NOMO-1 (cell line): Measurements from ENCODE around the gene MFSD12.
A peak's percentile ranks its signal among the peaks of the same experiment; 100 is the strongest.
"Not testable (repeated sequence)": the region's sequence is repeated elsewhere in the genome, so short reads cannot be mapped to it uniquely, and the experiment has no call there.

Experiments
- DNase-seq, 2 experiments: peaks; one replicate each; lab custom pipeline; 2025; ENCODE audit not compliant: unreplicated experiment in 2 of 2; lab: John Stamatoyannopoulos, UW

The MFSD12 gene

DNA sequence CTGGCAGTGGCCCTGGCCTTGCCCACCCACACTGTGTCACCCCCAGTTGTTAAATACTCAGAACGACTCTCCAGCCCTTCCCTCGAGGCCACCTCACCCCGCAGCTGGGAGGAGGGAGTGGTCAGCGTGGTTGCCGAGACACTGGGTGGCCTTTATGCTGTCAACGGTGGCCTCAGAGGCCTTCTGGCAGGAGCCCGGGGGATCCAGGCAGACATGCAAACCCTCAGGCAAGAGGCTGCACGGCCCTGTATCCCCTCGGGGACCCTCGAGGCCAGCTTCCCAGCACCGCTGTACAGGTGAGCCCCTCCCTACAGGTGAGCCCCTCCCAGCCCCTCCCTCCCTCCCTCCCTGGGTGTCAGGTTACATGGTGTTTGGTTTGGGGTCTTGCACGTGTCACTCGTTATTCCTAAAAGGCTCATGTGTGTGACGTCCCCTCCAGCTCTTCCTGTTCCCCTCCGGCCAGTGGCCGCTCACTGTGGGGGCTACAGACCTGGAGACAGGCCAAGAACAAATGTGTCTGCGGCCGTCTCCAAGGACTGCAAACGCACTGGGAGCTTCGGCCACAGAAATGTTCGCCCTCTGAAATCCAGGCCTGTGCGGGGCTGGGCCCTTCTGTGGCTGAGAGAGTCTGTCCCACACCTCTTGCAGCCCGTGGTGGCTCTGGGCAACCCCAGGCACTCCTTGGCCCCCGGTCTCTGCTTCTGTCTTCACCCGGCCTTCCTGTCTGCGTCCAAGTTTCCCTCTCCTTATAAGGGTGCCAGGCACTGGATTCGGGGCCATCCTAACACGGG is 18.2 kb downstream of the MFSD12 start, which contains the start of gene TEKTIP1:
TEKTIP1 (plus strand) TSS at position 210 of the 791 bp plus-strand sequence; CDS start at position 214, 4 bp downstream.
- DNase-seq: no peak

DNA sequence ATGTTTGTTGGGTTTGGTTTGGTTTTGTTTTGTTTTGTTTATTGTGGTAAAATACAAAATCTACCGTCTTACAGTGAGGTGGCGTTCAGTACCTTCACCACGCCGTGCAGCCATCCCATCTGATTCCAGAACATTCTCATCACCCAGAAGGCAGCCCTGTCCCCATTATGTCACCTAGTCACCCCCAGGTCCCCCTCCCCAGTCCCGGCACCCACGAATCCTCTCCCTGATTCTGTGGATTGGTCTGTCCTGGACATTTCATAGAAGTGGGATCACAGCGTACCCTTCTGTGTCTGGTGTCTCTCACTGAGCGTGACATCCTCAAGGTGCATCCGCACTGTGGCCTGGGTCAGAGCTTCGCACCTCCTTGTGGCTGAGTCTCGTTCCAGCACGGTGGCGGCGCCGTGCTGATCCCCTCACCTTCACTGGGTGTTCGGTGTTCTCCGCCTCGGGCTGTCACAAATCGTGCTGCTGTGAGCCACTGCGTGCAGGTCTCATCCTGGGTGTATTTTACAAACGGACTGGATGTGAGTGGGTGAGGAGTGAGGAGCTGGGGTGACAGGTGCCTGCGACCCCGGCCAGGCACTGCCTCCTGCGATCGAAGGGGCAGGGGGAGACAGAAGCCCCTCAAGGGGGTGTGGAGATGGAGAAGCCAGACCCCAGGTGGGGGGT is 19.0 kb downstream of the MFSD12 start:
- DNase-seq: no peak

DNA sequence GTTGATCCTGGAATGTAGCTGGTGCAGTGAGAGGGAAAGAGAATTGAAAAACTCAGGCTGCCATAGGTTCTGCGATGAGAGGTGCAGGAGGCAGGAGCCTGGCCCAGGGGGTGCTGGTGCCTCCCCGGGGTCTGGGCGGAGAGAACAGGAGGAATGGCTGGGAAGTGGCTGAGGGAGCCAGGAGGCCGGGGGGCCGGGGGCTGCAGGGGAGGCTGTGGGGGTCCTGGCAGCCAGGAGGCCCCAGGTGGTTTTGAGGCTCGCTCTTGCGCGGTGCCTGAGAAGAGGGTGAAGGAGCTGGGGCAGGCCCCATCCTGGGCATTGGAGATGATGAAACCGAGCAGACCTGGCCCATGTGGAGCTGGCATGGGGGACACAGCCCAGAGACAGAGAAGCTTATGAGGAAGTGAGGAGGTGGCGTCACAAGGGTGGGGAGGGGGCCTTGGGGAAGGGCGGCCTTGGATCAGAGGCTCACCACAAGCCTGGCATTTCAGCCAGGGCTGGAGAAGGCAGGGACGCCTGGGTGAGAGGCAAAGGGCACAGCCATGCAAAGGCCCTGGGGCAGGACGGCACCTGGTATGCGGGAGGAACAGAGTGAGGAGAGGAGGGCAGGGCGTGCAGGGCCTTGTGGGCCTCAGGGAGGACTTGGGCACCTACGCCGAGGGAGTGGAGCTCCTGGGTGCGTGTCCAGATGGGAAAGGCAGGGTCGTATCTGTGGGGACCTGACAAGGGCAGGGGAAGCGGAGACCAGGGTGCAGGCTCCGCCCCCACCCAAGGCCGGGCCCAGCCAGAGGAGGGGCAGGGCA is 19.7 kb downstream of the MFSD12 start:
- DNase-seq: peak in 1 of 2 experiments; percentile 2

DNA sequence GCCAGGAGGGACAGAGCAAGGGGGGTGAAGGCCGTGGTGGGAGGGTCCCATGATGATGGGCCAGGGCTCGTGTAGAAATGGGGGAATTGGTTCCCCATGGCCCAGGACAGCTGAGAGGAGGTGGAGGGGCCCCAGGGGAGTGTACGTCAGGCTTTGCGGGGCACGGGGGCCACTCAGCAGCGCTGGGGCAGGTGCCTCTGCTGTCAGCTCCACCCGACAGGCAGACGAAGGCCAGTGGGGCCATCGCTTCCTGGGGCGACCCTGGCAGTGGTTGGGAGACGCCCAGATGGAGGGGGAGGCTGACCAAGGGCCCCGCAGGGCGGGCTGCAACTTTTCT is 20.3 kb downstream of the MFSD12 start:
- DNase-seq: no peak

DNA sequence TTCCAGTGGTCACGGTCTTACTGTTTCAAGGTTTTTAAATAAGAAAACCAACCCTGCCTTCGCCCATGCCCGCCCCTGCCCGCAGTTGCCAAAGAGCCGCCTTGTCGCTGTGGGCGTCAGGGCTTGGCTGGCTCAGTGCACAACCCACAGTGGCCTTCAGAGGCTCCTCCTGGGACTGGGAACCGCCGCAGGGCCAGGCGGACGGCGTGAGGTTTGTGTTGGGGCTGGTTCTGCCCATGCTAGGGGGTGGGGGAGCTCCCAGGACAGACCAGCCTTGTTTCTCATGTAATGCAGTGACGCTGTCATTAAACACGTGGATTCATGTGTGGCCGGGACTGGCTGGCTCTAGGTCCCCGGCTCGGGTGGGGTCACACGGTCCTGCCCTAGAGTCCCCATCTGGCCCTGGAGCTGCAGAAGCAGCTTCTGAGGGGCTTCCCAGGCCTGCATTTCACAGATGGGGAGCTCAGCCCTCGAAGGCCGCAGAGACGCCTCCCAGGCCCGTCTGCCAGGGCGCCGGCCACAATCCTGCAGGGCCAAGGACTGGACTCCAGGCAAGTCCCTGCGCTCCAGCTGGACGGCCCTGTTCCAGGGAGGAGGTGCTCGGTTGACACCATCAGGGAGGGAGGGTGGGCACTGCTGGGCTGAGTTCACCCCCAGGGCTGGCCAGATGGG is 20.8 kb downstream of the MFSD12 start:
- no peak for DNase-seq

DNA sequence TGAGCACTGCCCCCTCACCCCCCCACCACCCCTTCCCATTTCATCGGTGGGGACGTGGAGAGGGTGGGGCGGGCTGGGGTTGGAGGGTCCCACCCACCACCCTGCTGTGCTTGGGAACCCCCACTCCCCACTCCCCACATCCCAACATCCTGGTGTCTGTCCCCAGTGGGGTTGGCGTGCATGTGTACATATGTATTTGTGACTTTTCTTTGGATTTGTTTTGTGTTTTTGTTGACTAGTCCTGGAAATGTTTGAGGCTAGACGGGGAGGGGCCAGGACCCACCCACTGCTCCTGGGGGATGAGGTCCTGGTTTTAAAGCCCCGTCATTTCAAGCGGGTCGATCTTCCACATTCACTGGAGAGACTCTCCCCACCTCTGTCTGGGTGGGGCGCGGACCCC is 21.4 kb downstream of the MFSD12 start:
- no peak for DNase-seq

DNA sequence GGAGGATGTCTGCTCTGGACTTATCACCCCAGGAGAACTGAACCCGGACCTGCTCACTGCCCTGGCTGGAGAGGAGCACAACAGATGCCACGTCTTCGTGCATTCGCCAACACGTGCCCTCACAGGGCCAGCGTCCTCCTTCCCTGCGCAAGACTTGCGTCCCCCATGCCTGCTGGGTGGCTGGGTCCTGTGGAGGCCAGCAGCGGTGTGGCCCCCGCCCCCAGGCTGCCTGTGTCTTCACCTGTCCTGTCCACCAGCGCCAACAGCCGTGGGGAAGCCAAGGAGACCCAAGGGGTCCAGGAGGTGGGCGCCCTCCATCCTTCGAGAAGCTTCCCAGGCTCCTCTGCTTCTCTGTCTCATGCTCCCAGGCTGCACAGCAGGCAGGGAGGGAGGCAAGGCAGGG is 21.8 kb downstream of the MFSD12 start:
- no peak for DNase-seq

DNA sequence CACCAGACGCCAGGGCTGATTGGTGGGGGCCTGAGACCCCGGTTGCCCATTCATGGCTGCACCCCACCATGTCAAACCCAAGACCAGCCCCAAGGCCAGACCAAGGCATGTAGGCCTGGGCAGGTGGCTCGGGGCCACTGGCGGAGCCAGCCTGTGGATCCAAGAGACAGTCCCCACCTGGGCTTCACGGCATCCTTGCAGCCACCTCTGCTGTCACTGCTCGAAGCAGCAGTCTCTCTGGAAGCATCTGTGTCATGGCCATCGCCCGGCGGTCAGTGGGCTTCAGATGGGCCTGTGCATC is 22.2 kb downstream of the MFSD12 start:
- no peak for DNase-seq

DNA sequence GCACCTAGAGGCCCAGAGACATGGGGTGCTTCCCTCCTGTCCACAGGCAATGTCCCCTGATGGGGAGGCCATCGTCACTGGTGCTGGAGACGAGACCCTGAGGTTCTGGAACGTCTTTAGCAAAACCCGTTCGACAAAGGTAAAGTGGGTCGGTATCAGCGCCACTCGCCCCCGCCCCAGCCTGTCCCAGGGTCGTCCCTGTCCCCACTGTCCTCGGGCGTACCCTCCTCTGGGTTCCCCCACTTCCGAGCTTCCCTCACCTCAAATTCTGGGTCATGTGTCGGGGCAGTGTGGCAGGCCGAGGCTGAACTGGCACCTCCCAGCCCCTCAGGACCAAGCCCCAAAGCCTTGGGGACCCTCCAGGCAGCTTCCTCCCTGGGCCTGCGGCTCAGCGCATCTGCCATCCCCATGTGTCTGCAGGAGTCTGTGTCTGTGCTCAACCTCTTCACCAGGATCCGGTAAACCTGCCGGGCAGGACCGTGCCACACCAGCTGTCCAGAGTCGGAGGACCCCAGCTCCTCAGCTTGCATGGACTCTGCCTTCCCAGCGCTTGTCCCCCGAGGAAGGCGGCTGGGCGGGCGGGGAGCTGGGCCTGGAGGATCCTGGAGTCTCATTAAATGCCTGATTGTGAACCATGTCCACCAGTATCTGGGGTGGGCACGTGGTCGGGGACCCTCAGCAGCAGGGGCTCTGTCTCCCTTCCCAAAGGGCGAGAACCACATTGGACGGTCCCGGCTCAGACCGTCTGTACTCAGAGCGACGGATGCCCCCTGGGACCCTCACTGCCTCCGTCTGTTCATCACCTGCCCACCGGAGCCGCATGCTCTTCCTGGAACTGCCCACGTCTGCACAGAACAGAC is 22.8 kb downstream of the MFSD12 start:
- DNase-seq: no peak

DNA sequence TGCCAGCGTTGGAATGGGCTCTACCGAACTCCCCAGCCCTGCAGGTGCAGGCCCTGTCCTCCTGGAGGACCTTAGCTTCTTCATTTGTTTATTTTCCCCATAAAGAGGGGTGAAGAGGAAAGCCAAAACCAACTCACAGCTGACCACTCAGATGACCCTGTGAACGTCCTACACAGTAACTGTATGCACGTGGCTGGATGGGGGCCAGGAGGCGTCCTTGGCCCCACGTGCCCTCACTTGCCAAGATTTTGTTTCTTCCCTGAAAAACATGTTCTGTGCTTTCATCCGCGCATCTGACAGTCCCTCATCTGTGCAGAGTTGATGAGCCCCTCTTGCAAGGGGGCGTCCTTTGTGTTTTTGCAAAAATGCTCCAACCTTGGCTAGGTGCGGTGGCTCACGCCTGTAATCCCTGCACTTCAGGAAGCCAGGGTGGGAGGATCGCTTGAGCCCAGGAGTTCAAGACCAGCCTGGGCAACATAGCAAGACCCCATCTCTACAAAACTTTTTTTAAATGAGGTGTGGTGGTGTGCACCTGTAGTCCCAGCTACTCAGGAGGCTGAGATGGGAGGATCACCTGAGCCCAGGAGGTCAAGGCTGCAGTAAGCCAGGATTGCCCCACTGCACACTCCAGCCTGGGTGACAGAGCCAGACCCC is 23.7 kb downstream of the MFSD12 start:
- no peak for DNase-seq

DNA sequence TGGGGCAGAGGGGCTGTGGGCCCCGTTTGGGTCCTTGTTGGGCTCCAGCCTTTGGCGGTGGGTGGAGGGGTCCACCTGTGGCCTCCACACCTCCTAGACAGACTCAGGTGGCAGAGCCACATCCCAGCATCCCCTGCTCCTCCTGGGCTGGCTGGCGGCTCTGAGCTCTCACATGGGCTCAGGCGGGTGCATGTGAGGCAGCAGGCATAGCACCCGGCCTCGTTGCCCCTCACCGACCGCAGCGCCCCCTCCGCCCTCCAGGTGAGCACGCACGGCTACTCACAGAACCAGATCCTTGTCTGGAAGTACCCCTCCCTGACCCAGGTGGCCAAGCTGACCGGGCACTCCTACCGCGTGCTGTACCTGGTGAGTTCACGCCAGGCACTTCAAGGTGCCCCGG is 24.4 kb downstream of the MFSD12 start:
- DNase-seq: no peak

DNA sequence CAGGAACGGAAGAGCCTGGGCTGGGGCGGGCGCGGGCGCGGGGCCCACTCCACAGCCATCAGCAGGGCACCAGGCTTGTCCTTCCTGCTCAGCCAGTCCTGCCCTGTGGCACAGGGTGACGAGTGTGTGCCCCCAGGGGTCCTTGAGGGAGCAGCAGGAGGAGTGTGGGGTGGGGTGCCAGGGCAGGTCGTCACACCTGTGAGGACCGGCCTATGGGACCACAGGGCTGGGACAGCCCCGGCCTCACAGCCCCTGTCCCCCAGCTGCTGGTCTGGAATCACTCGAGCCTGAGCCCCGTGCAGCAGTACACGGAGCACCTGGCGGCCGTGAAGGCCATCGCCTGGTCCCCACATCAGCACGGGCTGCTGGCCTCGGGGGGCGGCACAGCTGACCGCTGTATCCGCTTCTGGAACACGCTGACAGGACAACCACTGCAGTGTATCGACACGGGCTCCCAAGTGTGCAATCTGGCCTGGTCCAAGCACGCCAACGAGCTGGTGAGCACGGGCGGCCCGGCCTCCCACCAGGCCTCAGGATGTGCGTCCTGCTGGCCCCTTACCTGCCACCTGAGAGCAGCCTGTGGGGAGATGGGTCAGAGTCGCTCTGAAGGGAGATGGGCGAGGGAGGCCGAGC is 25.1 kb downstream of the MFSD12 start:
- no peak for DNase-seq

DNA sequence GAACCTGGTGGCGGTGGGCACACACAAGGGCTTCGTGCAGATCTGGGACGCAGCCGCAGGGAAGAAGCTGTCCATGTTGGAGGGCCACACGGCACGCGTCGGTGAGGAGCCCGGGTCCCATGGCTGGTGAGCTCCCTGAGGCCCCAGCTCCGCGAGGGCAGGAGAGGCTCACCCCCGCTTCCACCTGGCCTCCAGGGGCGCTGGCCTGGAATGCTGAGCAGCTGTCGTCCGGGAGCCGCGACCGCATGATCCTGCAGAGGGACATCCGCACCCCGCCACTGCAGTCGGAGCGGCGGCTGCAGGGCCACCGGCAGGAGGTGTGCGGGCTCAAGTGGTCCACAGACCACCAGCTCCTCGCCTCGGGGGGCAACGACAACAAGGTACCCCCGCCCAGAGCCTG is 25.7 kb downstream of the MFSD12 start:
- no peak for DNase-seq

DNA sequence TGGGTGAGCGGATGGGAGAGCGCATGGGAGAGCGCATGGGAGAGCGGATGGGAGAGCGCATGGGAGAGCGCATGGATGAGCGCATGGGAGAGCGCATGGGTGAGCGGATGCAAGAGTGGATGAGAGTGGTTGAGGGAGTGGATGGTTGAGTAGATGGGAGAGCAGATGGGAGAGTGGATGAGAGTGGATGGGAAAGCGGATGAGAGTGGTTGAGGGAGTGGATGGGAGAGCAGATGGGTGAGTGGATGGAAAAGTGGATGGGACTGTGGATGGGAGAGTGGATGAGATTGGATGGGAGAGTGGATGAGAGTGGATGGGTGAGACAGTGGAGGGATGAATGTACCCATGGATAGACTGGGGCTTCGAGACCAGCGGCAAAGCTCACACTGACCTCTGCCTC is 27.0 kb downstream of the MFSD12 start:
- DNase-seq: no peak

DNA sequence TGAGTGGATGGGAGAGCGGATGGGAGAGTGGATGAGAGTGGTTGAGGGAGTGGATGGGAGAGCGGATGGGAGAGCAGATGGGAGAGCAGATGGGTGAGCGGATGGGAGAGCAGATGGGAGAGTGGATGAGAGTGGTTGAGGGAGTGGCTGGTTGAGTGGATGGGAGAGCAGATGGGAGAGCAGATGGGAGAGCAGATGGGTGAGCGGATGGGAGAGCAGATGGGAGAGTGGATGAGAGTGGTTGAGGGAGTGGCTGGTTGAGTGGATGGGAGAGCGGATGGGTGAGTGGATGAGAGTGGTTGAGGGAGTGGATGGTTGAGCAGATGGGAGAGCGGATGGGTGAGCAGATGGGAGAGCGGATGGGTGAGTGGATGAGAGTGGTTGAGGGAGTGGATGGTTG is 28.1 kb downstream of the MFSD12 start:
- not testable (repeated sequence) for DNase-seq

DNA sequence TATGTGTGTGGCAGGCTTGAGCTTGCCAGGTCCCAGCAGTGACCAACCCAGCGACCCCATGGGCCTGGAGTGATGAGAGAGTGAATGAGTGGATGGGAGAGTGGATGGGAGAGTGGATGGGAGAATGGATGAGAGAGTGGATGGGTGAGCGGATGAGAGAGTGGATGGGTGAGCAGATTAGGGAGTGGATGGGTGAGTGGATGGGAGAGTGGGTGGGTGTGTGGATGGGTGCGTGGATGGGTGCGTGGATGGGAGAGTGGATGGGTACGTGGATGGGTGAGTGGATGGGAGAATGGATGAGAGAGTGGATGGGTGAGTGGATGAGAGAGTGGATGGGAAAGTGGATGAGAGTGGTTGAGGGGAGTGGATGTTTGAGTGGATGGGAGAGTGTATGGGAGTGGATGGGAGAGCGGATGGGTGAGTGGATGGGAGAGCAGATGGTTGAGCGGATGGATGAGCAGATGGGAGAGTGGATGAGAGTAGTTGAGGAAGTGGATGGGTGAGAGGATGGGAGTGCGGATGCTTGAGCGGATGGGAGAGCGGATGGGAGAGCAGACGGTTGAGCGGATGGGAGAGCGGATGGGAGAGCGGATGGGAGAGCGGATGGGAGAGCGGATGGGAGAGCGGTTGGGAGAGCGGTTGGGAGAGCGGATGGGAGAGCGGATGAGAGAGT is 28.7 kb downstream of the MFSD12 start:
- DNase-seq: no peak

DNA sequence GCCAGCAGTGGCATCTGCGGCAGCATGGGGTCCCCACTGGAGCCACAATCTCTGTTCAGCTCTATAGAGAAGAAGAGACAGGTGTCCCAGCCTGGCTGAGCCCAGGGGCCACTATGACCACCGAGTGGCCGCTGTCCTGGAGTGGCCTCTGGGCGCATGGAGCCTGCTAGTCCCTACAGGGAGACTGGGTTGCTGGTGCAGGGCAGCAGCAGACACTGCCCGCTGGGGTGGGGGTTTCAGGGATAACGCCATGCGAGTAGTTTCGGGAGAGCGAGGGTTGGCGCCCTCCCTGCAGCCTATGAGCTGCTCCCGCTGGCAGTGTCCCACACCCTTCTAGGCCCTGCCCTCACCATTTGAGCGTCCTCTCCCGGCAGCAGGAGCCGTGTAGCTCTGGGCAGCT is 29.3 kb downstream of the MFSD12 start:
- DNase-seq: no peak

DNA sequence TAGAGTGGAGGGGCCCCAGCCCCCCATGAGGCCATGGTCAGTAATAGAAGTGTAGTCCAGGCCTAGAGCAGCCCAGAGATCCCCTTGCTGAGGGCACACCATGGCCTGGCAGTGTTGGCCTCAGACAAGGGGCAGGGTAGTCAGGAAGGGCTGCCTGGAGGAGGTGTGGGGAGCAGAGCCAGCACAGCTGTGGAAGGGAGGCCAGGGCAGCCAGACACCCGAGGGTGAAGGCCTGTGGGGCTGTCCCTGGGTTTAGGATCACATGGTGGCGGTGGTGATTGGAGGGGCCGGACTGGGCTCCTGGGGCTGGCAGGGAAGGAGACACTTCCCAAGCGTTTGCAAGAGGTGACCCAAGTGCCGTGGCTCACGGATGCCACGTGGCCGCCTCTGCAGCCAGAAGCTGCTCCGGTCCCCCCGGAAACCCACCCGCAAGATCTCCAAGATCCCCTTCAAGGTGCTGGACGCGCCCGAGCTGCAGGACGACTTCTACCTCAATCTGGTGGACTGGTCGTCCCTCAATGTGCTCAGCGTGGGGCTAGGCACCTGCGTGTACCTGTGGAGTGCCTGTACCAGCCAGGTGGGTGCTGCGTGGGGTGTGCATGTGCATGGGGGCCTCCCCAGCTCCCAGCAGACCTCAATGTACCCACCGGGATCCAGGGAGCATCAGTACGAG is 30.0 kb downstream of the MFSD12 start:
- no peak for DNase-seq
